ENCODE measurements around the gene SMARCA2. TPM values are rescaled to one million over a fixed set of nuclear protein-coding genes. Genes with fewer than 3 reads are reported as not detected.
A peak's percentile ranks its signal among the peaks of the same experiment; 100 is the strongest.

SMARCA2 gene
- total RNA-seq, 4 donors from 2014 or later, result 76.7 to 99.0 (median 89.8) TPM

- intact Hi-C loops (cut with DNase I), result no loop called here
- H3K27ac ChIP-seq (replicated peaks in 1 of 4), result no peak overlapping the region
Observed at GRCh38 chr9:2117527-2117926, 102.4 kb downstream of the SMARCA2 start.

DNA sequence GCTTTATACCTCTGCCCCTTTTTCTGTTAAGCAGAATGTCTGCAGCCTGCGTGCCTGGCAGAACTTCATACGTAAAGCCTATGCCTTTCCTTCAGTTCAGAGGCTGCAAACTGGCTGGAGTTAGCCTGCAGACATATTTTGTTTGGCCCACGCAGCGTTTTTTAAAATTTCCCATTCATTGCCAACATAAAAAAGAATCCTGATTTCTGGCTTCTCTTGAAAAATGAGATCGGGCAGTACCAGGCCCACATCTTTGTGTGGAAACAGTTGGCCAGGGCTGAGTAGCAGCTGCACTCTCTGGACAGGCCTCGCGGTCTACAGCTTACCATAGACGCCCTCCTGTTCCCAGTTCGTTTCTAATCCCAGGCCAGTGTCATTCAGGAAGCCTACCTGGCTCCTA is 104.4 kb downstream of the SMARCA2 start:
- H3K27me3 ChIP-seq, result no peaks in the 10 kb centered on the region
- WGBS, result 82% methylated on average over 9 of the region's 9 CpGs
- TF ChIP-seq POLR2AphosphoS5 (IDR thresholded peaks at IDR 0.05) (no peak), POLR2A (IDR thresholded peaks at IDR 0.05; ENCODE audit: low read depth) (no peak), EP300 (IDR thresholded peaks at IDR 0.05) (no peak), CTCF (IDR thresholded peaks at IDR 0.05) (no peak)
- peaks cover 12 to 36% (median 22%) of the 10 kb centered on the region in 4 donors for H3K4me1 ChIP-seq
- H3K9me3 ChIP-seq, result no peaks in the 10 kb centered on the region
- no peak overlapping the region for H3K4me3 ChIP-seq
- H3K27ac ChIP-seq (replicated peaks in 1 of 4), result peak overlapping the region in 1 of 4 donors; percentile 25
- intact Hi-C loops (cut with DNase I), result no loop called here
- no peak for DNase-seq (ENCODE audit: extremely low spot score)
- peaks cover 3 to 75% (median 46%) of the 10 kb centered on the region in 4 donors for H3K36me3 ChIP-seq

More at GRCh38 chr9:2117527-2117926, 102.4 kb downstream of the SMARCA2 start:
- H3K27me3 ChIP-seq, result no peaks in the 10 kb centered on the region
- H3K9me3 ChIP-seq, result no peaks in the 10 kb centered on the region
- peaks cover 12 to 32% (median 20%) of the 10 kb centered on the region in 4 donors for H3K4me1 ChIP-seq
- WGBS, result 83% methylated on average over 3 of the region's 6 CpGs
- peaks cover 3 to 77% (median 50%) of the 10 kb centered on the region in 4 donors for H3K36me3 ChIP-seq
- no peak overlapping the region for H3K4me3 ChIP-seq
- DNase-seq (ENCODE audit: extremely low spot score), result no peak
- TF ChIP-seq CTCF (IDR thresholded peaks at IDR 0.05) (no peak), POLR2A (IDR thresholded peaks at IDR 0.05; ENCODE audit: low read depth) (no peak), EP300 (IDR thresholded peaks at IDR 0.05) (no peak), POLR2AphosphoS5 (IDR thresholded peaks at IDR 0.05) (no peak)

- Histone ChIP-seq H3K4me3 (no peak overlapping the region), H3K27me3 (no peaks in the 10 kb centered on the region), H3K4me1 (peaks cover 23 to 52% (median 37%) of the 10 kb centered on the region in 4 donors), H3K27ac (replicated peaks in 1 of 4) (peak overlapping the region; percentile 34 to 55 (median 37)), H3K36me3 (peaks cover 3 to 65% (median 40%) of the 10 kb centered on the region in 4 donors), H3K9me3 (no peaks in the 10 kb centered on the region)
- 55% methylated on average over 3 of the region's 3 CpGs for WGBS
- no peak for DNase-seq (ENCODE audit: extremely low spot score)
- intact Hi-C loops (cut with DNase I), result loop anchor here (10.0 kb wide), 2 partner anchors 106 to 374 kb away; partner anchors contain the start of gene SMARCA2
- TF ChIP-seq CTCF (IDR thresholded peaks at IDR 0.05) (peak in 2 of 3 experiments; percentile 12 to 30), POLR2AphosphoS5 (IDR thresholded peaks at IDR 0.05) (no peak)
Observed at GRCh38 chr9:2120926-2121689, 106.0 kb downstream of the SMARCA2 start.

DNA sequence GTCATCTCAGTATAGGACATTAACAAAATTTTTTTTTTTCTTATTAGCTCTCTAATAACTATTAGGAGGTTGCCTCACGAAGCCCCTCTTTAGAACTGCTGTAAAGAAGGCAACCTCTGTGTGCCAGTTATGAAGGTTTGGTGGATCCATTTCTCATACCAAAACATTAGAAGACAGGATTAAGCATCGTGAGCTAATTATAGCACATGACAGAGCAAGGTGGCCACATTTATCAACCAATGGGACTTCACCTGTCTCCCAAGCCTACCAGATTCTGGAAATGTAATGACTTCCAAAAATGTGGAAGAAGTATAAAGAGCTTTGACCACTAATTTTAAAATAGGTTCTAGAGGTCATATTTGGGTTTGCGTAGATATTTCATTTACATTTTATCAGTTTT is 107.2 kb downstream of the SMARCA2 start:
- peak overlapping the region in 2 of 4 donors; percentile 34 to 39 for H3K27ac ChIP-seq (replicated peaks in 1 of 4)
- DNase-seq (ENCODE audit: extremely low spot score), result no peak
- H3K36me3 ChIP-seq, result peaks cover 3 to 57% (median 36%) of the 10 kb centered on the region in 4 donors
- H3K27me3 ChIP-seq, result no peaks in the 10 kb centered on the region
- H3K4me3 ChIP-seq, result no peak overlapping the region
- TF ChIP-seq POLR2A (IDR thresholded peaks at IDR 0.05; ENCODE audit: low read depth) (no peak), CTCF (IDR thresholded peaks at IDR 0.05) (no peak), POLR2AphosphoS5 (IDR thresholded peaks at IDR 0.05) (no peak), EP300 (IDR thresholded peaks at IDR 0.05) (no peak)
- H3K9me3 ChIP-seq, result no peaks in the 10 kb centered on the region
- intact Hi-C loops (cut with DNase I), result loop anchor here (10.0 kb wide), 2 partner anchors 107 to 373 kb away; partner anchors contain the start of gene SMARCA2
- 78% methylated on average over 3 of the region's 3 CpGs for WGBS
- H3K4me1 ChIP-seq, result peaks cover 35 to 64% (median 49%) of the 10 kb centered on the region in 4 donors

All from esophagus muscularis mucosa (tissue), 4 donors.